HG02870 (cell line): ENCODE results near the gene TBC1D22A.
"Not testable (repeated sequence)": the region's sequence is repeated elsewhere in the genome, so short reads cannot be mapped to it uniquely, and the experiment has no call there.

Experiments used
- ATAC-seq: cut with Tn5 transposase; IDR thresholded peaks from one replicate; pipeline ENCODE4 v1.9.1; 2021; ENCODE audit warnings: mild to moderate bottlenecking, moderate library complexity; ENCODE audit not compliant: unreplicated experiment

TBC1D22A gene

DNA sequence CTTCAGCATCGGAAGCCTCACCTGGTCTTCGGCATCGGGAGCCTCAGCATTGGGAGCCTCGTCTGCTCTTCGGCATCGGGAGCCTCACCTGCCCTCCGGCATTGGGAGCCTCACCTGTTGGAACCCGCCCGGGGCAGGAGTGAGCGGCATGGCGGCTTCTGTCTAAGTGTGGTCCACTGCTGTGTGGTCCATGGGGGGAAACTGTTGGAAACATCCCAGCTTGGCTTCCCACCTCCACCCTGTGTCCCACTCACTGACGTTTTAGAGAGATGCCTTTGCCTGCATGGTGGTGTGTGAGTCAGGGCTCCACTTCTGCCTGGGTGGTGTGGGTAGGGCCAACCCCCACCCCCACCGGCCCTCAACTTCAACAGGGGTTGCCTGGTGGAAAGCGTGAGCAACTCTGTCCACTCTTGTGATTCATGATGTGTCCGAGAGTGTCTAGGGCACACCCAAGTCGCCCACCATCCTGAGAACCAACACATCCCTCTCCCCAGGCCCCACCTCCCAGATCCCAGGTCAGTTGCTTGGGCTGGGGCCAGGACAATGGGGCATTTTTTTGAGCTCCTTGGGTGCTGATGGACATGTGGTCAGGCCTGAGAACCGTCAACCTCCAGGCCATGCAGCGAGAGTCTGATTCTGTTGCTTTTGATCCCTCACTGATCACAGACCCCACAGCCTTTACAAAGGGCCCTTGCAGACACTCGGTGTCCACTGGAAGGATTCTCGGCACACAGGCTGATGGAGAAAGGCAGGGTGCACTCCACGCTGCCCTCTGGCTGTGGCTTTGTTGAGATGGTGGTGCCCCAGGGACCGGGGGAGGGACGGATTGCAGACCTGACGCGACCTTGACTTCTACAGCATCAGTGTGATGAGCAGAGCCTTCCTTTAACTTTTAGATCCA lies 406.7 kb downstream of the TBC1D22A start:
- no peak for ATAC-seq

DNA sequence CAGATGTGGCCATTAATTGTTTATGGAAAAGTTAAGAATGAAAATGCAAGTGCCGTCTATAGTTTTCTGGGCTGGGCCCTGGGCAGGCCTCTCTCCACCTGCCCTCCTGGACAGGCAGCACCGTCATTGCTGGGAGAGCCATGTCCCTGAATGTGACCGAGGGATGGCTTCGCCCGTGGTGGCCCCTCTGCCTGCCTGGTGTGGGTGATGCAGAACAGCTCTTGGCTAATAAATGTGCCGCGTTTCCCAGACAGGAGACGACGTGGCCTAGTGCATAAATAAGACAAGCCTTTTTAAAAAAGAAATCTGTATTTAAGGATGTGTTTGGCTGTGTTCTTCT lies 407.3 kb downstream of the TBC1D22A start:
- no peak for ATAC-seq

DNA sequence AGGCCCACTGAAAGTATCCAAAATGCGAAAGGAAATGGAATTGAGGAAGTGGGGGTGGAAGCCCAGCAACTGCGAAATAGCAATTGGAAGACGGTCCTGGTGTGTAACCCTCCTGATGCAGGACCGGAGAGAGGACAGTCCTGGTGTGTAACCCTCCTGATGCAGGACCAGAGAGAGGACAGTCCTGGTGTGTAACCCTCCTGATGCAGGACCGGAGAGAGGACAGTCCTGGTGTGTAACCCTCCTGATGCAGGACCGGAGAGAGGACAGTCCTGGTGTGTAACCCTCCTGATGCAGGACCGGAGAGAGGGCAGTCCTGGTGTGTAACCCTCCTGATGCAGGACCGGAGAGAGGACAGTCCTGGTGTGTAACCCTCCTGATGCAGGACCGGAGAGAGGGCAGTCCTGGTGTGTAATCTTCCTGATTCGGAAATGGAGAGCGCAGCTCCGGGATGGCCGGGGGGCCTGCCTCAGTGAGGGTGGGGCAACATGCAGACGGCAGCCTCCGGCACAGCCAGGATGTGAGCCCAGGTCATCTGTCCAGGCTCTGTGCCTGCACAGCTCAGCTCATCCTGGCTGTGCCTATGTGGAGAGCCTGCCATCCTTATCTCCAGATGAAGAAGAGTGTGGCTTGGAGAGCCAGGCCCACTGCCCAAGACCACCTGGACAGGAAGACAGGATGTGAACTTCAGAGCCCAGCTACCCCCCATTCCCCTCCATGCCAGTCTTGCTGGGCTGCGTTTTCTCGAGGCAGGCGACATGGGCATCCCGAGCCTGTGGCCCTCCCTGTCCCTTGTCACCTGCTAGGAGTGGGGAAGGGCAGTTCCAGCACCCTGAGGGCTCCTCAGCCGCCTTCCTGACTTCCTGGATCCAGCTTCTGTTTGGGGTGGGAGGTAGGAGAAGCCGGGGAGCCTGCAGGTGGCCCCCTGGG lies 408.3 kb downstream of the TBC1D22A start:
- ATAC-seq, result not testable (repeated sequence)

DNA sequence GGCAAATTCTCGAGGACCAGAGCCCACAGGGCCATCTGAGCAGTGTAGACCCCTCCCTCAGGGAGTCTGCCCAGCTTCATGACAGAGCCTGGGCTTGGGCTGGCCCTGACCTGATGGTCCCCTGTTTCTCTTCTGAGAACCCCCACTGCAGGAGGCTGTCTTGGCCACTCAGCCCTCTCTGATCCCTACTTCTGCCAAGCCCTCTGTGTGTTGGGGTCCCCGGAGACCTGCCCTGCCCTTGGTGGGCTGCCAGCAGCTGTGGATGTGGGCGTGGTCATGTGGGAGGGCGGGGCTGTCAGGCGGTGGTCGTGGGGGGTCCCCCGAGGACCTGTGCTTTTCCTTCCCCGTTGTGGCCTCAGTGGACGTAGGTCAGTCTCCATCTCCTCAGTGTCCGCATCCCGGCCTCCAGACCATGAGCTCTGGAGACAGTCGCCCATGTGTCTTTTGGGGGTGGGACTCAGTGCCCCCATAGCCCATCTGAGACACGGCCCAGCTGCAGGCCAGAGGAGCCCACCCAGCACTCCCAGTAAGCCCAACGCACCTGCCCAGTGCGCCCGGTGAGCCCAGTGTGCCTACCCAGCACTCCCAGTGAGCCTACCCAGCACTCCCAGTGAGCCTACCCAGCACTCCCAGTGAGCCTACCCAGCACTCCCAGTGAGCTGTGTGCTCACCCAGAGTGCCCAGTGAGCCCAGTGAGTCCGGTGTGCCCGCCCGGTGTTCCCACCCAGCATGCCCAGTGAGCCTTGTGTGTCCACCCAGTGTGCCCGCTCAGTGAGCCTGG lies 409.2 kb downstream of the TBC1D22A start:
- ATAC-seq, result no peak

DNA sequence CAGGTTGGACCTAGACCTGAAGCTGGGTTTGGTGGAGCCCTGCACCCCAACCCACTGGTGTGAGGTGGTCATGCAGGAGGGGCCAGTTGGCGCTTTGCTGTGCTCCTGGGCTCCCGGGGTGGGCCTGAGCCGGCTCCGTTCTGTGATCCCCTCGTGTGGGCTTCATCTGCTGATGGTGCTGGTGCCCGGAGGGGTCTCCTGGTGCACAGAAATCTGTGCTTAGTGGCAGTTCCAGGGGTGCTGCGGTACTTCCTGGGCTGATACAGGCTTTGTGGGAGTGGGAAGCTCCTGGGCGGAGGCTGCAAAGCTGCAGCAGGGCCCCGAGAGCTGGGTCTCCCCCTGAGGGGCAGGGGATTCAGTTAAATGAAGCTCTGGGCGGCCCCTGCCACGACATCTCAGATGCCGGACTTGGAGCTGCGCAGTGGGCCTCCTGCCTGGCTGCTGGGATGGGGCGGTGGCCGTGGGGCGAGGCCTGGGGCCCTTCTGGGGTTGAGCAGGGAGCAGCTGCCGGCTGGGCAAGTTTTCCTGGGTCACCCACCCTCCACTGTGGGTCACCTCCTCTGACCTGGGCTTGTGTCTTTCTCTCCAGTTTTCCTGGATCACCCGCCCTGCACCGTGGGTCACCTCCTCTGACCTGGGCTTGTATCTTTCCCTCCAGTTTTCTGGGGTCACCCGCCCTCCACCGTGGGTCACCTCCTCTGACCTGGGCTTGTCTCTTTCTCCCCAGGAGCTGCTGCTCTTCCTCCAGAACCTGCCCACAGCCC lies 410.5 kb downstream of the TBC1D22A start:
- ATAC-seq, result no peak

DNA sequence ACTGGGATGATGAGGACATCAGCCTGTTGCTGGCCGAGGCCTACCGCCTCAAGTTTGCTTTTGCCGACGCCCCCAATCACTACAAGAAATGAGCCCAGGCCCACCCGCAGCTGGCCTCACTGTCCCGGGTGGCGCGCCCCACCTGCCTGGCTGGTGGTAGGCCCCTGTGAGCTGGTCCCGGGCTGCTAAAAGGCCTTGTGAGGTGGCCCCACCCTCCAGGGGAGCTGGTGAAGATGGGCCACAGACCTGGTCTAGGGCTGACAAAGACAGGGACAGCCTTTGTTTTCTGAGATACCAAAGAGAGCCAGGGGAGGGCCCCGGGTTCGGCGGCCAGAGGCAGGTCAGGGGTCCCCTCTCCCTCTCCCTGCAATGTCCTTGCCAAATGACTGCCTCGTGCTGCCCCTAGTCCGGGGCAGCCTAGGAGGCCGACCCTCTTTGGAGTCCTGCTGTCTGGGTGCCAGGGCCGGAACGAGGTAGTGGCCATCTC lies 411.1 kb downstream of the TBC1D22A start:
- no peak for ATAC-seq

DNA sequence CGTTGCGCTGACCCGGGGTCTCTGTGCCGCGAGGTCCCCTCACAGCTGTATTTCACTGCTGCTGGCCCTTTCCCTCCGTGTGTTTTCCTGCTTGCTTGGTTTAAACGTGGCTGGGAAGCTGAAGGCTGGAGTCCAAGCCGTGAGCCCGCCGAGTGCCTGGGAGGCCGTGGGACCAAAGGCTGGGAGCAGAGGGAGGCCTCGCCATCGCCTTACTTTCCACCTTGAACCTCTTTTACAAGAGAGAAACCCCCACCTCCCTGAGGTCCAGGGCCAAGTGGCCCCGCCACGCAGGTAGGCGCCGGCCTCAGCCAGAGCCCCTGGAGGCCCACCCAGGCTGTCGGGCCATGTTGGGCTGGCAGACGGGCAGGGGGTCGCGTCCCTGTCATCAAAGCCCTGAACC lies 411.6 kb downstream of the TBC1D22A start:
- ATAC-seq, result no peak

DNA sequence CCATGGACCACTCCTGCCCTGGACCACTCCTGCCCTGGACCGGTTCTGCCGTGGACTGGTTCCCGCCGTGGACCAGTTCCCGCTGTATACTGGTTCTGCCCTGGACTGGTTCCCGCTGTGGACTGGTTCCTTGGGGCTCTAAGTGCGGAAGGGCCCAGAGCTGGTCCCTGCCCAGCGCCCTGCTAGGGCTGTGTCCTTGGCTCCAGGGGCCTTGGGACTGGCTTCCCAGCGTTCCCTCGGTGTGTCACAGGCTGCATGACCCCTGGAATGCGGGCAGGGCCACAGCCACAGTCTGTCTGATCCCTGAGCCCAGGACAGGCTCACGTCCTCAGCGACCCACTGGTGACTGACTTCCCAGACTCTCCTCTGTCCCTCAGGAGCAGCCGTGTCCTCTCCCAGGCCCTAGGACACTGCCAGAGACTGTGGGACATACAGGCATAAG lies 412.2 kb downstream of the TBC1D22A start:
- no peak for ATAC-seq

DNA sequence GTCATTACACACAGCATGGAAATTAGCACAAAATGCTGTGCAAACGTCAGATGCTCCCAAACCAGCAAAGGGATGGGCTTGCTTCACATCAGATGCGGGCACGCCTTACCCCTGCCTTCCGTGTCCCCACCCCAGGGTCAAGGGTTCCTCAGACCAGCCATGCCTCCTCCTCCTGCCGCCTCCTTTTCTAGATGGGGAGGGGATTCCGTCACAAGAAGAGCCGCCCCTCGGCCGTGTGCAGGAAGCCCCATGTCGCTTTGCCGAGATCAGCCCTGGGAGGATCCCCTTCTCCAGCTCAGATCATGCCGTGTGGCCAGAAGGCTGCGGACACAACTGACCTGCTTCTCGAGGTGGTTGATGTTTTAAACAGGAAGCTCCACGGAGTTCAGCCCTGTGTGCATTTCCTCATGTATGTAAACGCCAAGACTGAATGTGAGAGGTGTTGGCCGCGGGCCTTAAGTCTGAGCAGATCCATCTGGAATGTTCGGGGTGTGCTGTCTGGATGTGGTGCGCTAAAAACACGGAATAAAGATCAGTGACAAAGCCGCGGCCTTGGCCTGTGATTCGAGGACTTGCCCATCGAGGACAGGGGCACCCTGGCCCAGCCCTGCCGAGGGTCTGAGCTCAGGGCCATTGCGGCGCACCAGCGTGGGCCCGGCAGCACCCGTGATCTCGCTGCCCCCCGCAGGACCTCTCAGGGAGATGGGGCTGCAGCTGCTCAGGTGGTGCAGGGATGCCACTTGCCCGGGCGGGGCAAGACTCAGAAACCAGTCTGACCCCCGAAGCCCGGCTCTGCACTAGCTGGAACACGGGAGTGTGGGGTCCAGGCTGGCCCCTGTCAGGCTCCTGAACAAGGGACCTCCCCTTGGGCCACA lies 412.9 kb downstream of the TBC1D22A start:
- ATAC-seq, result no peak

DNA sequence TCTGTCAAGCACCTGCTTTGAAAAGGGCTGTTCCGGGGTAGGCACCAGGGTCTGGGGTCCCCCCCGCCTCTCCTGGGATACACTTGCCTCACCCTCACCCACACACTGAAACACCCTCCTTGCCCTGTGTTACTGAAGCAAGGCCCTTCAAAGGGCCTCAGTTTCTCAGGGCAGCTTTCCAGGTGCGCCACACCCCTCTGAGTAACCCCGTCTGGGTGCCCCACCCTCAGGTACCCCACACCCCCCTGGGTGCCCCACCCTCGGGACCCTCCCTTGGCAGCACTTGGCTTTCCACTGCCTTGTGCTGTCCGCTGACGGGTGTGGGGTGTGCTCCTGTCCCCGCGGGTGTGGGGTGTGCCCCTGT lies 413.6 kb downstream of the TBC1D22A start:
- ATAC-seq, result no peak

DNA sequence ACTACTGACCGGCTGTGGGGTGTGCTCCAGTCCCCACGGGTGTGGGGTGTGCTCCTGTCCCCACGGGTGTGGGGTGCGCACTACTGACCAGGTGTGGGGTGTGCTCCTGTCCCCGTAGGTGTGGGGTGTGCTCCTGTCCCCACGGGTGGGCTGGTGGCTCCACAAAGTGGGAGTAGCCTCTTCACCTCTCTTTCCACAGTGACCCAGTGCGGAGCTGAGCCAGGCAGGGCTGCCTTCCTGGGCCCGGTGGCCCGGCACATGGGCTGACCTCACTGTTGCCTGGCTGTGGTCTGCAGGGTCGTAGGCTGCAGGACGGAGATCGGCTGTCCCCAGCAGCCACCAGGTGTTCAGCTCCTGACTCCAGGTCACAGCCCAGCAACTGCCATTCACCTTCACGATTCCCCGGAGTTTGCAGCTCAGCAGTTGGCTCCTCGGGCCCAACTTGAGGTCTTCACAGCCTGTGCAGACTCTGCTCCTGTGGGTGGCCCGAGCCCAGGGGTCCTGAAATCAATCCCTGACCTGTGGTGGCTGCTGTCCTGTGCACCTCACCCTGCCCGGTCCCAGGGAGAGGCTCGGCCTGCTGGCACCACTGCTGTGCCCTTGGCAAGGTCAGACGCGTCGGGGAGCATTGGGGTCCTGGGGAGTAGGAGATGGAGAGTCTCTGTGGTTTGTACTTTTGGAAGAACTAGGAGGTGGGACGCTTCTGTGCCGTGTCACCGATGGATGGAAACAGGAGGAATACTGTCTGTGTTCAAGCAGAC lies 414.3 kb downstream of the TBC1D22A start:
- ATAC-seq, result no peak

DNA sequence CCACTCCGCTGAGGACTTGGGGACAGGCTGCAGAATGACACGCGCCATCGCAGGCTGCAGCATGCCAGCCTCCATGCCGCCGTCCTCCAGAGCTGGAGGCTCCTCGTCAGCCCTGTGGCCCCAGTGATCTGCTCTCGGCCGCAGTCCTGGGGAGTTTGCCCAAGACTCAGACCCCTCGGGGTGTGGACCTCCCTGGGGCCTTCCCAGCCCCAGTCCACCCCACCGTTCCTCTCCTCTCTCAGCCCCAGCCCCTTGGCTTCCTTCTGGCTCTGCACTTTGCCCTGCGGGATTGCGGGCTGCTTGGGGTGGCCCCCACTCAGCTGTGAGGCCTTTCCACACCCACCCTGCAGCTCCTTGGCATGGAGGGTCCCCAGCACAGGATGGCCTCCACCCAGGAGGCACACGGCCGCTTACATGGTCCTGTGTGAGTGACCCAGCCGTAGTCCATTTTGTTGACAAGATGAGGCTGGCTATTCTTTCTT lies 414.9 kb downstream of the TBC1D22A start:
- no peak for ATAC-seq

DNA sequence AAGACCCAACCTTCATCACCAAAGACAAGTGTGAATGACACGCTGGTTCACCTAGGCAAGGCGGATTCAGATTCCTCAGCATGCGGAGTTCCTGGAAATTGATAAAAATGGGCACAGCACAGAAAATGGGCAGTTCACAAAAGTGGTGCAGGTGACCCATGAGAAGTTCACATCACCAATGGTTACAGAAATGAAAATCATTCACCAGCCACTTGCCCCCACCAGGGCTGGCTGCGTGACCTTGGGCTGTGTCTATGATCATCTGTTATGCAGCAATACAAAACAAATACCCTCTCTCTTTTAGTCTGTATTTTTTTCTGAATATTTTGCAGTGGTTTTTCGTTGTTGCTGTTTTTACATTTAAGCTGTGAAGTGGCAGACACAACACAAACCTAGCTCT lies 415.9 kb downstream of the TBC1D22A start:
- no peak for ATAC-seq

DNA sequence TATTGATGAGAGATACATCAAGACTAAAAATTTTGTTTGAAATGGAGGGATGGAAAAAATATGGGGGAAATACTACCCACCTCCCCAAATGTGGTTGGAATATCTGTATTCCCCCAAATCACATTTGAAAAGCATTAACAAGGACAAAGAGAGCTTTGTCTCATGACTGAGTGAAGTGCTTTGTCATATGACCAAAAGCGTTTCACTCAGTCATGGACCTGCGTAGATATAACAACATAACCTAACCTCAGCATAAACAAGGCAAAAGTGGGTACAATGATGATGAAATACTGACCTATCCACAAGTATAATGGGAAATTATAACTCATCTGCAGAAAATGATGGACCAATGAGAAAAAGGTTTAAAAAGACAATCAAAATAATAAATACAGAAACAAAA lies 418.3 kb downstream of the TBC1D22A start:
- no peak for ATAC-seq

DNA sequence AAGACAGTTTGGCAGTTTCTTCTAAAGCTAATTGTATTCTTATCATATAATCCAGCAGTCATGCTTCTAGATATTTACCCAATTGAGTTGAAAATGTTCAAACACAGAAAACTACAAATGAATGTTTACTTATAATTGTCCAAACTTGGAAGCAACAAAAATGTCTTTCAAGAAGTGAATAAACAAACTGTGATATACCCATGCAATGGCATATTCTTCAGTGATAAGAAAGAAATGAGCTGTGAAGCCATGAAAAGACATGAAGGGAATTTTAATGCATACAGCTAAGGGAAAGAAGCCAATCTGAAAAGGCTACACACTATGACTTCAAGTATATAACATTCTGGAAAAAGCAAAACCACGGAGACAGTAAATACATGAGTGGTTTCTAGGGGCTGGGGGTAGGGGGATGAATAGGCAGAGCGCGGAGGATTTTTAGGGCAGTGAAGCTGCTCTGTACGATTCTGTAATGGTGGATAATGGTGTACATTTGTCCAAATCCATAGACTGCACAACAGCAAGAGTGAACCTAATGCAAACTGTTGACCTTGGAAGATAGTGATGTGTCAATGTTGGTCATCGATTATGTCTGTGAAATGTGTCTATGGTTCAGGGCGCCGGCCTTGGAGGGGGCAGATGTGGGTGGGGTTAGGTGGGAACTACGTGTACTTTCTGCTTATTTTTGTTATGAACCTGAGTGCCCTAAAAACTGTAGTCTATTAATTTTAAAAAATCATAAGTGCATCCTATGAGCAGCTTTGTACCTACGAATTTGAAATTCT lies 424.9 kb downstream of the TBC1D22A start:
- ATAC-seq, result no peak

DNA sequence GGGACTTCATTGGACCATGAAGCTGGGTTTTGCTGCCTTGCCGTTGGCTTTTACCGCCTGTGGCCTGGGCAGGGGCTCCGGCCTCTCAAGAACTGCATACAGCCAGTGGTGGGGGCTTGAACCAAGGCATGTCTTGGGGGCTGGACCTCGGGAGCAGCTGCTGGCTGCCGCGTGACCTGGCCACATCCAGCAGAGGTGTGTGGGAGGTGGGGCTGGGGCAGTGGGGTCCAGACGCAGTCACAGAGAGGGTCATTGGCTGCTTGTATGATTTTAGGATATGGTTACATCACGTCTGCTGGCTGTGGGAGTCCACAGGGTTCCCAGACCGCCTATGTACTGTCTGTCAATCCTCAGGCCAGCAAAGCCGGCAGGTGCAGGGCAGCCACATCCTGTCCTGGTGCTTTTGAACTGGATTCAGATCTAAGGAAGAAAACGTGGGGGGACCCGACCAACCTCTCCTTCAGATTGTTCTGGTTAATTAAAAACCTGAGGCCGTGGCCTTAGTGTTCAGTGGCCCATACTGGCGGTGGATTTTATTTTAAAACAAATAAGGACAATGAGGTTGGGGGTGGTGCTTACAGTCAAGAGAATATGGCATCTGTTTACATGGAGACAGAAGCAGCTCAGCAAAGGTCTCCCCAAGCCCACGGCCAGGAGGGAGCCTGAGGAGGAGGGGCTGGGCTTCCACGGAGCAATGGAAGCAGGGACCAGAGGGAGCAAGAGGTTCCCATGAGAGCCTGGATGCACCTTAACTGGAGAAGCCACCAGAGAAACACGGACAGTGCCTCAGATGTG lies 426.0 kb downstream of the TBC1D22A start:
- ATAC-seq, result no peak
